ENCODE data around the gene TRPM8.

- no peak for TF ChIP-seq POLR2A (IDR thresholded peaks at IDR 0.05)
- no peak for TF ChIP-seq CTCF (IDR thresholded peaks at IDR 0.05)
Observed at GRCh38 chr2:234066587-234066986, 149.4 kb downstream of the TRPM8 start.

All from stomach (tissue), 4 donors.